ENCODE results near the gene POU2AF2.
A peak's percentile ranks its signal among the peaks of the same experiment; 100 is the strongest.

POU2AF2 gene

GRCh38 chr11:111320728-111321568, 75.4 kb downstream of the POU2AF2 start:
- H3K4me3 ChIP-seq (replicated peaks; ENCODE audit: low read depth, low read length), result no peak overlapping the region
- TF ChIP-seq CTCF (IDR thresholded peaks at IDR 0.05; ENCODE audit: low read length, missing control alignments), result no peak
- no peak for DNase-seq (ENCODE audit: low read depth)

GRCh38 chr11:111322534-111322933, 77.0 kb downstream of the POU2AF2 start:
- TF ChIP-seq CTCF (IDR thresholded peaks at IDR 0.05; ENCODE audit: low read length, missing control alignments), result no peak
- DNase-seq (ENCODE audit: low read depth), result no peak

GRCh38 chr11:111324277-111324720, 78.8 kb downstream of the POU2AF2 start:
- DNase-seq (ENCODE audit: low read depth), result peak; percentile 8
- TF ChIP-seq CTCF (IDR thresholded peaks at IDR 0.05; ENCODE audit: low read length, missing control alignments), result no peak
- H3K4me3 ChIP-seq (replicated peaks; ENCODE audit: low read depth, low read length), result no peak overlapping the region

More at GRCh38 chr11:111322534-111322933, 77.0 kb downstream of the POU2AF2 start:
- H3K4me3 ChIP-seq (replicated peaks; ENCODE audit: low read depth, low read length), result no peak overlapping the region

- no peak for DNase-seq (ENCODE audit: low read depth)
- TF ChIP-seq CTCF (IDR thresholded peaks at IDR 0.05; ENCODE audit: low read length, missing control alignments), result no peak
- no peak overlapping the region for H3K4me3 ChIP-seq (replicated peaks; ENCODE audit: low read depth, low read length)
These were observed 79.7 kb downstream of the POU2AF2 start for GRCh38 chr11:111325259-111325658.

GRCh38 chr11:111326824-111327223, 81.3 kb downstream of the POU2AF2 start:
- H3K4me3 ChIP-seq (replicated peaks; ENCODE audit: low read depth, low read length), result no peak overlapping the region
- DNase-seq (ENCODE audit: low read depth), result no peak
- TF ChIP-seq CTCF (IDR thresholded peaks at IDR 0.05; ENCODE audit: low read length, missing control alignments), result no peak

- TF ChIP-seq CTCF (IDR thresholded peaks at IDR 0.05; ENCODE audit: low read length, missing control alignments), result no peak
- H3K4me3 ChIP-seq (replicated peaks; ENCODE audit: low read depth, low read length), result no peak overlapping the region
- DNase-seq (ENCODE audit: low read depth), result no peak
These were observed 82.5 kb downstream of the POU2AF2 start for GRCh38 chr11:111327908-111328624.
